Stimulated activated CD4-positive, alpha-beta T cell treated with anti-CD3 and anti-CD28 coated beads, Interleukin-12 subunit alpha, Interleukin-12 subunit beta, amount 100 ng/mL, for 4 hours (primary cell): ENCODE results near the gene PSMB11.
A peak's percentile ranks its signal among the peaks of the same experiment; 100 is the strongest.

Source experiments
- DNase-seq: peaks from one replicate; pipeline ENCODE4 v3.0.0-alpha.2; 2020

PSMB11 gene

GRCh38 chr14:23060536-23061260, 18.7 kb downstream of the PSMB11 start:
- DNase-seq, result no peak

- no peak for DNase-seq
These were observed 20.0 kb downstream of the PSMB11 start for GRCh38 chr14:23062002-23062401.

GRCh38 chr14:23063601-23064000, 21.6 kb downstream of the PSMB11 start:
- DNase-seq, result no peak

DNA sequence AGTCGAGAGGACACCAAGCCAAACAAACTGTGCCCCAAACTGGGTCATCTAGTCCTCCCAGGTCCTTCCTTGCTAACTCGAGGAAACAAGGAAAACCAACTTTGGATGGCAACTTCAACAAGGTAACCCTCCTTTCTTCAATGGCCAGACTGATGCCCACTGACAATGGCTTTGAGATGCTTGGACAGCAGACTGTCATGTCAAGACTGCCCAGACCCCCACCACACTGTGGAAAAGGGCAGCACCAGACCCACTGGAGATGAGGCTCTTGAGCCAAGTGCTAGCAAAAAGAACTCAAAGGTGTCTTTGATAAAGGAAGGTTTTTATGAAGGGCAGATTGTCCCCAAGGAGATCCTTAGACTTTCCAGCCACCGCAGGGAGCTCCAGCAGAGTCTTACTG, 24.4 kb downstream of the PSMB11 start:
- no peak for DNase-seq

- no peak for DNase-seq
These were observed 25.1 kb downstream of the PSMB11 start for GRCh38 chr14:23066855-23067744.

DNA sequence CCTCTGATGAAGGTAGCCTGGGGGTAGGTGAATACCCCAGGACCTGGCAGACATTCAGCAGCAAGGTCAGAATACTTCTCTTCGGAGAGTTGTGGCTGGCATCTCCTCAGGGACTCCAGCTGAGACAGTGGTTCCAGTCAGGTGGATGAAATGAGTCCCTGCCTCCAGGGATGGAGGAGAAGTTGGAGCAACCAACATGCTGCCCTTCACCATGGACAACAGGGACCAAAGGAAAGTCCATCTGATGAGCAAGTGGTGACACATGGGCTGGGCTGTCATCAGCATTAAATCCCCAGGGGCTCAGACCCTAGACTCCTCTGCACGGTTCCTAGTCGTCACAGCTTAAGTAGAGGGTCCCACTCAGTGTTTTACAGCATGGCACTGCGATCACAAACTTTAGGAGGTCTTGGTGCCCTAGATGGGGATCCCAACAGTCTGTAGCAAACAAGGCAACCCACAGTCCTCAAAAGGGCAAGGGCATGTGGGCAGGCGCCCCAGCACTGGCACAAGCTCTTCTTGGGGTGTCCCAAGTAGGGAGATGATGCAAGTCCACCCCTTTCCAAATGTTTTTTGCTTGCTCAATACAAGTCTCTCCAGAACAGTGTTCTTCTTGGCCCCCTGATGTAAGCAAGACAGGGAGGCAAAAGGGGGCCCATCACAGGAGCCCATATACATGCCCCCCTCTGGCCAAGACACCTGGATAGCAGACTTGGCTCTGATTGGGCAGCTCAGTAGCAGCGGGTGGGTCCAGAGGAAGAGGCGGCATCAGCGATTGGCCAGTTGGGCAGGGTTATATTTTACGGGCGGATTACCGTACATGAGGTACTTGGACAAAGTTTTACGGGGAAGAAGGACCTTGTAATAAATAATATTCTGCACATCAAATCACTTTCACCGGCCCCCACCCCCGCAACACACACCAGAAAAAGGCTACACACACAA, 26.1 kb downstream of the PSMB11 start:
- no peak for DNase-seq

GRCh38 chr14:23068789-23069412, 26.9 kb downstream of the PSMB11 start:
- peak; percentile 55 for DNase-seq

GRCh38 chr14:23069413-23069806, 27.4 kb downstream of the PSMB11 start:
- DNase-seq, result no peak

DNA sequence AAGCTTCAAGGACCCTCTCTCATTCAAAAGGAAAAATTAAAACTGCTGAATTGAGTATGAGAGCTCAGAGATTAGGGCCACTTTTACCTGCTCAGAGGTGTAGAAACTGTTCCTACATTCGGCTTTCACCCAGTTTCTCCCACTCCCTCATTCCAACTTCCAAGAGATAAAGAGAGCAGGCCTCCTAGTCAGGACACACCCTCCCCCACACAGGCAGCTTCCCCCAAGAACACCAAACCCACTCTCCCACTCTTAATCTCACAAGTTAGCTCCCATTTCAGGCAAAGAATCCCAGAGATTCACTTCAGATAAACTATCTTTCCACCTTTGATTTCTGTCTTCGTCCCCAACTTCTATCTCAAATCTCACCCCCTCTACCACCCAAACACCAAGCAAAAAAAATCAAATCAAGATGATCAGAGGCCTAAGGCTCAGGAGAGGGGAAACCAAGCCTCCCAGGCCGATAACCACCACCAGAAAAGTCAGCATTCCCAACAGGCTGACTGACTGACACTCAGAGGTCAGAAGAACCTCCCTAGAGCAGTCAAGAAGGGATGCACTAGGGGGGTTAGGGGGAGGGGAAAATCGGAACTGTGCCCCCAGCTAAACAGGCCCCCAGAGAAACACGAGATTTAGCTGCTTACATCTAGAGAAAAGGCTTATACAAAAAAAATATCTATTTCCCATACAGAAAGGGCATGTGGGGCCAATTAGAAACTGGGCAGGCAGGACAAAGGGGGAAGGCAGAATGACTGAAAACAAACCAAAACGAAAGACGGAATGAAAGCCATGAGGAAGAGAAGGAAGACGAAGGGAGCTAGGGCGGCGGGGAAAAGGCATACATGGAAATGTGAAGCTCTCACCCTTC, 28.5 kb downstream of the PSMB11 start:
- no peak for DNase-seq

DNA sequence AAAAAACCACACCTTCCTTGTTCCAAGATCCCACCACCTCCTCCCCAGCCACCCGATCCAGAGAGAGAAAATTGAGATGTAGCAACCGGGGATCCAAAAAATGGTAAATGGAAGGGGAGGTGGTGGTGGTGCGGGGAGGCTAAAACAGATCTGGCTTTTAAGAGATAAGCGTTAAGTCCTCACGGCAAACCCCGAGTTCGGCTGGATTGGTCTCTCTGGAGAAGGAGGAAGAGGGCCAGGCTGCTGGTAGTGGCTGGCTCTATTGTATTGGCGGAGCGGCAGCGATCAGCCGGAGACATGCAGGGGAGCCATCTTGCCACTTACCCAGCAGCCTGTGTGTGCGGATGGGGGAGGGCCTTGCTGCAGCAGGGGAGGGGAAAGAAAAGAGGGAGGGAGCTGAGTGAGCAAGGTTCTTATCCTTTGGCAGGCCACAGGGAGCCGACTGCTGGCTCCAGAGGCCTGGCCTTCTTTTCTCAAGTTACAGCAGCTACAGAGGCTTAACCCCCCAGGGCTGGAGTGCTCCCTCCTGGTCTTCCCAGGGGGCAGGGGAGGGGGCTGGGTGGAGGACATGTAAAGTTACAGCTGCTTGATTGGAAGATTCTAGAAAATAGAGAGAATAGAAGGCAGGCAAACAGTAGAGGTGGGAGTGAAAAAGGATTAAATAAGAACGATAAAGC, 29.4 kb downstream of the PSMB11 start:
- peak; percentile 71 for DNase-seq

DNA sequence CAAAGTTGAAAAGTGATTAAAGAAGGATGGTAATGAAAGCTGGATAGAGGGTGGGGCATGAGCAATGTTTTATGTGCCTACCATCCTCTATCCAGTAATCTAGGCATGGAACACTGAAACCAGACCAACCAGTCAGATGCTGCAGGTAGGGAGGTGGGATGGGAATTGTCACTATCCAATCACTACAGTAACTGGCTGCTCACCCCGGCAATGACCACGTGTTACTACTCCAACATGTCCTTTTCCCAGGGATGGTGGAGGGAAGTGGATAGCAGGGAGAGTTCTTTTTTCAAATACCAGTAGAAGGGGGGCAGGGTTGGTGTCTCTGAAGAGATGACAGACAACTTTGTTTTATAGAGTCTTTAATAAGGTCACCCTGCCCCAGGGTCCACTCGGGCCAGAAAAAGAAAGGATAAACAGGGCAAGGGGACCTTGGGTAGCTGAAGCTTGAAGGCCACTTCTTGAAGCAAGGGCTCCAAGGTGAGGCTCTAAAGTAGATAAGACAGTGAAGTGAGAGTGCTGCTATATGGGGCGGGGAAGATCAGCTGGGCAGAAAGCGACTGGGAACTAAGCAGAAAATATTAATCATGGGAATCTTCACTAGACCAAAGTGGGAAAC, 30.0 kb downstream of the PSMB11 start:
- no peak for DNase-seq

GRCh38 chr14:23074906-23075305, 32.9 kb downstream of the PSMB11 start:
- DNase-seq, result no peak

- DNase-seq, result no peak
These were observed 34.9 kb downstream of the PSMB11 start for GRCh38 chr14:23076785-23077408.

DNA sequence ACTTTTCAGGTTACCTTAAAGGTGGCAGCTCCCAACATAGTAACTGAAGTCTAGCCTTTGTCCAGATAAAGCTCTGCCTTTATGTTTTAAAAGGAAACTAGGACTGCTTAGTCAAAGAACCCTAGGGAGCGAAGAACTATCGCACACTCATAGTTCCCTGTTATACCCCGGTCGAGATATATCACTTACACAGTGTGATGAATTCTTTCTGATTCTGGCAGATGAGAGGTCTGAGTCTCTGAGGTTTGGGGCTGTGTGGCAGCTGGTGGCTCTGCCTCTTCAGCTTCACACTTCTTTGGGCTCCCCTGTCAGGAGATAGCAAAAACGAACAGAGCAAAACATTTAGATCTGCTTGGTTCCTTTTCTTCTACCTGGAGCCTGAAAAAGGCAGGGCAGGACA, 36.0 kb downstream of the PSMB11 start:
- no peak for DNase-seq

DNA sequence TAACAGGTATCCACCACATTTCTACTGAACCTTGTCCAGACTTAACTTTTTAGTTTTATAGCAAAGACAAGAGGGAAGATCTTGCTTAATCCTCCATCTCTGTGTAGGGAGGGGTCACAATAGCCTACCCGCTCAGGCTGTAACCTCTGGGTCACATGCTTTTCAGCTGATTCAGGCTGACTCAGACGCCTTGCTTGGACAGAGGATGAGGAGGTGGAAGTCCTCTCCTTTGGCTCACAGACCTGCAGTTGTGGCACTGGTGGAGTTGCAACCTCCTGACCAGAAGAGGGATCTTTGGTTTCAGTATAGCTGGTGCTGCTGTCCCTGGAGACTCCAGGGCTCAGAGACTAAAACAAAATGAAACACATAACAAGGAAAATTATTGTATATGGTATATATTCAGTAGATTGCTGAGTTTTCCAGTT, 36.7 kb downstream of the PSMB11 start:
- no peak for DNase-seq

DNA sequence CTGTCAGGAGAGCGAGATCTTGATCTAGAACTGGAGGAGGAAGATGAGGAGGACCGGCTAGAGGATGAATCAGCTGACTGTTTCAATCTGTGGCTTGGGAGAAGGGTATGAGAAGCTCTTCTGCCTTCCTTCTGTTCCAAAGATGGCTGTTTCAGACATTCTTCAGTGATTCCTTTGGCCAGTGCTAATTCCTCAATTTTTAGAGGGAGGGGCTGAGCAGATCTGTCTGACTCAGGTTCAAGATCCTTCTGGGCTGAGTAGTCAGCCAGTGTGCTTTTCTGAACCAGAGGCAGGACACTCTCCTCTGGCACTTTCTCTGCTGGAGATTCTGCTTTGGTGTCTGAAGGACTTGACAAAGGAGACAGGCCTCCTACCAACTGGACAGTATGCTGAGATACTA, 37.7 kb downstream of the PSMB11 start:
- no peak for DNase-seq

GRCh38 chr14:23080474-23080873, 38.5 kb downstream of the PSMB11 start:
- no peak for DNase-seq

DNA sequence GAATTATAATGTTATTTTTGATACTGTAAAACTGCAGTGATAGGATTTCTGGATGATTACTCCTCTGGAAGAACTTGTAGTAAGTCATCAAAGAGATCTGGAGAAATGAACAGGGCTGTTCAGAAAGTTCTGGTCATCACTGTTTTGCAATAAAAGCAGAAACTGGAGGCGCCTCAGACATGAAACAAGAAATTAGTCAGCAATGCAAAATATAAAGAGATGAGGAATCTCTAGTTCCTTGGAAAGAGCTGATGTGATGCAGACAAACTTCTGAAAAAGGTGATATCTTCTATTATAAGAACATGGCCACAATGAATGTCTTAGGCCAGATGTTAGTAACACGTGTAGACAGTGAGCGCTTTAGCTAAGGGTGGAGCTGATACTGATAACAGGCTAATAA, 43.4 kb downstream of the PSMB11 start:
- DNase-seq, result no peak

GRCh38 chr14:23086565-23086964, 44.6 kb downstream of the PSMB11 start:
- no peak for DNase-seq
